BE2C (cell line): Measurements from ENCODE around the gene RASSF8.

ENCODE experiments used
- DNase-seq: peaks from one replicate; pipeline ENCODE4 v3.0.0-alpha.2; 2020
- H3K27me3 ChIP-seq: fragments of 250-450 bp; sonication (Bioruptor Pico); 2 replicates; pipeline ENCODE4 v1.5.1; 2020; ENCODE audit warnings: mild to moderate bottlenecking
- H3K36me3 ChIP-seq: fragments of 250-450 bp; sonication (Bioruptor Pico); 2 replicates; pipeline ENCODE4 v1.5.1; 2020; ENCODE audit warnings: mild to moderate bottlenecking
- H3K4me1 ChIP-seq: fragments of 250-450 bp; sonication (Bioruptor Pico); 2 replicates; pipeline ENCODE4 v1.5.1; 2020
- H3K4me3 ChIP-seq: 2 replicates; pipeline ENCODE4 v1.5.1; 2011; ENCODE audit warnings: low read depth, low read length
- H3K9me3 ChIP-seq: fragments of 250-450 bp; sonication (Bioruptor Pico); 2 replicates; pipeline ENCODE4 v1.5.1; 2020
- CTCF ChIP-seq: IDR thresholded peaks from 2 replicates; pipeline ENCODE4 v1.5.1; 2012; ENCODE audit warnings: mild to moderate bottlenecking, low read depth, low read length

Gene RASSF8

GRCh38 chr12:26021534-26021933 is 63.1 kb downstream of the RASSF8 start:
- Histone ChIP-seq H3K4me3 (no peak overlapping the region), H3K4me1 (peaks cover 6% of the 10 kb centered on the region), H3K9me3 (no peaks in the 10 kb centered on the region), H3K27me3 (no peaks in the 10 kb centered on the region; the same call in 1 of the 2 replicates), H3K36me3 (no peaks in the 10 kb centered on the region)
- no peak for TF ChIP-seq CTCF
- no peak for DNase-seq

GRCh38 chr12:26022043-26022442 is 63.6 kb downstream of the RASSF8 start:
- no peaks in the 10 kb centered on the region; the same call in 1 of the 2 replicates for H3K27me3 ChIP-seq
- H3K4me1 ChIP-seq, result peaks cover 6% of the 10 kb centered on the region
- H3K36me3 ChIP-seq, result no peaks in the 10 kb centered on the region
- TF ChIP-seq CTCF, result no peak
- H3K4me3 ChIP-seq, result no peak overlapping the region
- DNase-seq, result no peak
- H3K9me3 ChIP-seq, result no peaks in the 10 kb centered on the region

- Histone ChIP-seq H3K27me3 (no peaks in the 10 kb centered on the region), H3K9me3 (no peaks in the 10 kb centered on the region), H3K4me1 (no peaks in the 10 kb centered on the region; the same call in 1 of the 2 replicates), H3K36me3 (no peaks in the 10 kb centered on the region), H3K4me3 (no peak overlapping the region)
- TF ChIP-seq CTCF, result no peak
- no peak for DNase-seq
Measured at GRCh38 chr12:26026713-26027112, 68.2 kb downstream of the RASSF8 start.

- DNase-seq, result no peak
- TF ChIP-seq CTCF, result no peak
- no peaks in the 10 kb centered on the region for H3K36me3 ChIP-seq
- H3K4me3 ChIP-seq, result no peak overlapping the region
- H3K27me3 ChIP-seq, result no peaks in the 10 kb centered on the region
- no peaks in the 10 kb centered on the region; the same call in 1 of the 2 replicates for H3K4me1 ChIP-seq
- H3K9me3 ChIP-seq, result no peaks in the 10 kb centered on the region
Measured at GRCh38 chr12:26027401-26027800, 68.9 kb downstream of the RASSF8 start.

GRCh38 chr12:26028953-26029735 is 70.7 kb downstream of the RASSF8 start:
- DNase-seq, result peak; percentile 34
- Histone ChIP-seq H3K9me3 (no peaks in the 10 kb centered on the region), H3K4me1 (no peaks in the 10 kb centered on the region; the same call in 1 of the 2 replicates), H3K27me3 (no peaks in the 10 kb centered on the region), H3K4me3 (no peak overlapping the region), H3K36me3 (no peaks in the 10 kb centered on the region)
- peak; percentile 85 for TF ChIP-seq CTCF

- H3K4me1 ChIP-seq, result no peaks in the 10 kb centered on the region; the same call in 1 of the 2 replicates
- no peaks in the 10 kb centered on the region for H3K9me3 ChIP-seq
- no peak for TF ChIP-seq CTCF
- DNase-seq, result no peak
- no peaks in the 10 kb centered on the region for H3K27me3 ChIP-seq
- H3K4me3 ChIP-seq, result no peak overlapping the region
- H3K36me3 ChIP-seq, result no peaks in the 10 kb centered on the region
Measured at GRCh38 chr12:26029736-26030022, 71.2 kb downstream of the RASSF8 start.
